ENCODE measurements around the gene JUND. TPM values are rescaled to one million over a fixed set of nuclear protein-coding genes. Genes with fewer than 3 reads are reported as not detected.

The JUND gene
- polyA plus RNA-seq, 1 donor (not counting 4 experiments of a cell fraction or from before 2014, with no cell fraction given): 17.2 TPM

- Histone ChIP-seq H3K27ac (ENCODE audit: control insufficient read depth, insufficient read depth, low read length) (peak overlapping the region; percentile 88), H3K4me1 (ENCODE audit: control insufficient read depth, extremely low read depth, insufficient read depth, low read length) (peaks cover 36% of the 10 kb centered on the region), H3K27me3 (ENCODE audit: control insufficient read depth, extremely low read depth, insufficient read depth, low read length) (no peaks in the 10 kb centered on the region), H4K20me1 (ENCODE audit: control insufficient read depth, extremely low read depth, insufficient read depth, low read length) (peaks cover 9% of the 10 kb centered on the region), H3K9ac (ENCODE audit: control insufficient read depth, extremely low read depth, insufficient read depth, low read length) (peak overlapping the region; percentile 92), H3K4me3 (ENCODE audit: control insufficient read depth in 2 of 3, extremely low read depth in 1 of 3, insufficient read depth in 2 of 3, low read depth in 1 of 3, low read length in 3 of 3) (peak overlapping the region; percentile 69 to 78 (median 76)), H3K9me1 (ENCODE audit: control insufficient read depth, extremely low read depth, insufficient read depth, low read length) (peaks cover 2% of the 10 kb centered on the region), H3K9me3 (ENCODE audit: control insufficient read depth, low read depth, low read length) (no peaks in the 10 kb centered on the region), H3K79me2 (ENCODE audit: control insufficient read depth, insufficient read depth, low read length) (peaks cover 23% of the 10 kb centered on the region), H3K36me3 (ENCODE audit: control insufficient read depth in 2 of 2, extremely low read depth in 1 of 2, insufficient read depth in 2 of 2, low read length in 2 of 2) (peaks cover 1 to 8% of the 10 kb centered on the region in 2 experiments), H3K4me2 (ENCODE audit: control insufficient read depth, extremely low read depth, insufficient read depth, low read depth, low read length) (peak overlapping the region; percentile 97), H2AFZ (ENCODE audit: control insufficient read depth, low read length) (no peak overlapping the region)
- TF ChIP-seq, protein P1, sequence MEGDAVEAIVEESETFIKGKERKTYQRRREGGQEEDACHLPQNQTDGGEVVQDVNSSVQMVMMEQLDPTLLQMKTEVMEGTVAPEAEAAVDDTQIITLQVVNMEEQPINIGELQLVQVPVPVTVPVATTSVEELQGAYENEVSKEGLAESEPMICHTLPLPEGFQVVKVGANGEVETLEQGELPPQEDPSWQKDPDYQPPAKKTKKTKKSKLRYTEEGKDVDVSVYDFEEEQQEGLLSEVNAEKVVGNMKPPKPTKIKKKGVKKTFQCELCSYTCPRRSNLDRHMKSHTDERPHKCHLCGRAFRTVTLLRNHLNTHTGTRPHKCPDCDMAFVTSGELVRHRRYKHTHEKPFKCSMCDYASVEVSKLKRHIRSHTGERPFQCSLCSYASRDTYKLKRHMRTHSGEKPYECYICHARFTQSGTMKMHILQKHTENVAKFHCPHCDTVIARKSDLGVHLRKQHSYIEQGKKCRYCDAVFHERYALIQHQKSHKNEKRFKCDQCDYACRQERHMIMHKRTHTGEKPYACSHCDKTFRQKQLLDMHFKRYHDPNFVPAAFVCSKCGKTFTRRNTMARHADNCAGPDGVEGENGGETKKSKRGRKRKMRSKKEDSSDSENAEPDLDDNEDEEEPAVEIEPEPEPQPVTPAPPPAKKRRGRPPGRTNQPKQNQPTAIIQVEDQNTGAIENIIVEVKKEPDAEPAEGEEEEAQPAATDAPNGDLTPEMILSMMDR (optimal IDR thresholded peaks at IDR 0.05 in 1 of 3, IDR thresholded peaks at IDR 0.05 in 1 of 3, conservative IDR thresholded peaks at IDR 0.05 in 1 of 3; ENCODE audit: extremely low read depth in 1 of 3, insufficient read depth in 2 of 3, low read length in 3 of 3): peak in 2 of 3 experiments; percentile 39 to 40
- TF ChIP-seq EZH2 (IDR thresholded peaks at IDR 0.05; ENCODE audit: low read length): no peak
- FAIRE-seq (no peak), DNase-seq (ENCODE audit: low read depth, low spot score) (no peak)
- dilution Hi-C loops (cut with MboI; ENCODE audit: extremely low pct_ligation_motif_present, low sequenced_read_pairs): no loop called here
Observed at GRCh38 chr19:18278521-18279265, 2.7 kb downstream of the JUND start.

- Histone ChIP-seq H3K9me3 (ENCODE audit: control insufficient read depth, low read depth, low read length) (no peaks in the 10 kb centered on the region), H3K9me1 (ENCODE audit: control insufficient read depth, extremely low read depth, insufficient read depth, low read length) (no peaks in the 10 kb centered on the region), H3K4me1 (ENCODE audit: control insufficient read depth, extremely low read depth, insufficient read depth, low read length) (peaks cover 27% of the 10 kb centered on the region), H3K27me3 (ENCODE audit: control insufficient read depth, extremely low read depth, insufficient read depth, low read length) (no peaks in the 10 kb centered on the region), H3K27ac (ENCODE audit: control insufficient read depth, insufficient read depth, low read length) (no peak overlapping the region), H4K20me1 (ENCODE audit: control insufficient read depth, extremely low read depth, insufficient read depth, low read length) (peaks cover 9% of the 10 kb centered on the region), H3K79me2 (ENCODE audit: control insufficient read depth, insufficient read depth, low read length) (peaks cover 15% of the 10 kb centered on the region), H3K4me3 (ENCODE audit: control insufficient read depth in 2 of 3, extremely low read depth in 1 of 3, insufficient read depth in 2 of 3, low read depth in 1 of 3, low read length in 3 of 3) (no peak overlapping the region), H3K9ac (ENCODE audit: control insufficient read depth, extremely low read depth, insufficient read depth, low read length) (no peak overlapping the region), H3K36me3 (ENCODE audit: control insufficient read depth in 2 of 2, extremely low read depth in 1 of 2, insufficient read depth in 2 of 2, low read length in 2 of 2) (peaks cover 1 to 8% of the 10 kb centered on the region in 2 experiments), H3K4me2 (ENCODE audit: control insufficient read depth, extremely low read depth, insufficient read depth, low read depth, low read length) (peak overlapping the region; percentile 30), H2AFZ (ENCODE audit: control insufficient read depth, low read length) (no peak overlapping the region)
- DNase-seq (ENCODE audit: low read depth, low spot score): no peak
- TF ChIP-seq, protein P1 (optimal IDR thresholded peaks at IDR 0.05 in 1 of 3, IDR thresholded peaks at IDR 0.05 in 1 of 3, conservative IDR thresholded peaks at IDR 0.05 in 1 of 3; ENCODE audit: extremely low read depth in 1 of 3, insufficient read depth in 2 of 3, low read length in 3 of 3): no peak
- TF ChIP-seq EZH2 (IDR thresholded peaks at IDR 0.05; ENCODE audit: low read length): no peak
- no peak for FAIRE-seq
- dilution Hi-C loops (cut with MboI; ENCODE audit: extremely low pct_ligation_motif_present, low sequenced_read_pairs): no loop called here
Observed at GRCh38 chr19:18274781-18275356, 6.6 kb downstream of the JUND start.
